Neural cell (in vitro differentiated cells): ENCODE results near the gene ONECUT3.

Source experiments
- EP300 ChIP-seq: fragments of 450-650 bp; conservative IDR thresholded peaks from 2 replicates; pipeline ENCODE4 v1.6.1; 2014; ENCODE audit warnings: antibody characterized with exemption, mild to moderate bottlenecking, moderate library complexity; ENCODE audit not compliant: poor library complexity, severe bottlenecking
- POLR2AphosphoS5 ChIP-seq: IDR thresholded peaks from 2 replicates; pipeline ENCODE4 v1.6.1; 2012
- TAF1 ChIP-seq: IDR thresholded peaks from 2 replicates; pipeline ENCODE4 v1.6.1; 2012; ENCODE audit warnings: low read depth
- TF ChIP-seq, protein P1 (sequence below): fragments of 450-650 bp; IDR thresholded peaks from 2 replicates; pipeline ENCODE4 v1.5.1; 2014; ENCODE audit warnings: antibody characterized with exemption, mild to moderate bottlenecking, moderate library complexity; ENCODE audit not compliant: poor library complexity, severe bottlenecking

DNA sequence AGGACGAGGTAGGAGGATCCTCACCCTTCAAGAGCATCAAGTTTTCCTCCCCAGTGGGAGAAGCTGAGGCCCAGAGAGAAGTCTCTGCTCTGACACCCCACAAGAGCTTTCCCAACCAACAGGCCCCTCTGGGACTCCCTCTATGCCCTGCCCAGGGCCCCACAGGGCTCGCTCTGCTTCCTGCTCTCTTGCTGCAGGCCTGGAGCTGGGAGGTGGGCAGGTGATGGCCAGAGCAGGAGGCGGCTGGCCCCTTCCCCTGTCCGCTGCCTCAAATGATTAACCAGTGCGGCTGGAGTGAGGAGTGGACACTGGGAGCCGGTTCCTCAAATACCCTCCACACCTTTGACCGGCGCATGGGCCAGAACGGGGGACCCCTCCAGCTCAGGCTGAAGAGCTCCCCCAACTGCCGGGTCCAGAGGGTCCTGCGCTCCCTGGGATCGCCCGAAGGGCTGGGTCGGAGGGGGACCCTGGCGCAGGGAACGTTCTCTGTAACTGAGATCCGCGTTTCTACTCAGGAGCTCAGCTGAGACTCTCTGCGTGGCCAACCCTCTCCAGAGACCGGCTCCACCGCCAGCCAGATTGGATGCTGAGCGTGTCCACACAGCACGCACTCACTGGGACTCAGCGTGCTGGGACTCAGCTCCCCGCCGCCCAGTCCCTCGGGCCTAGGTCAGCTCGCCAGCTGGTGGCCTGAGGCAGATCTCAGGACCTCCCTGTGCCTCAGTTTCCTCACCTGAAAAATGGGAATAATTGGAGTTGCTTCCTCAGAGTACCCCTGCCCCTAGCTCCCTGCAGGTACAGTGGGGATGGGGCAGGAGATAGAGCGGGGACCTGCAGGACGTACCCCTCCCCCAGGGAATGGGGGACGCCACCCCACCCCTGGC is 6.7 kb upstream of the ONECUT3 start:
- TF ChIP-seq, protein P1, sequence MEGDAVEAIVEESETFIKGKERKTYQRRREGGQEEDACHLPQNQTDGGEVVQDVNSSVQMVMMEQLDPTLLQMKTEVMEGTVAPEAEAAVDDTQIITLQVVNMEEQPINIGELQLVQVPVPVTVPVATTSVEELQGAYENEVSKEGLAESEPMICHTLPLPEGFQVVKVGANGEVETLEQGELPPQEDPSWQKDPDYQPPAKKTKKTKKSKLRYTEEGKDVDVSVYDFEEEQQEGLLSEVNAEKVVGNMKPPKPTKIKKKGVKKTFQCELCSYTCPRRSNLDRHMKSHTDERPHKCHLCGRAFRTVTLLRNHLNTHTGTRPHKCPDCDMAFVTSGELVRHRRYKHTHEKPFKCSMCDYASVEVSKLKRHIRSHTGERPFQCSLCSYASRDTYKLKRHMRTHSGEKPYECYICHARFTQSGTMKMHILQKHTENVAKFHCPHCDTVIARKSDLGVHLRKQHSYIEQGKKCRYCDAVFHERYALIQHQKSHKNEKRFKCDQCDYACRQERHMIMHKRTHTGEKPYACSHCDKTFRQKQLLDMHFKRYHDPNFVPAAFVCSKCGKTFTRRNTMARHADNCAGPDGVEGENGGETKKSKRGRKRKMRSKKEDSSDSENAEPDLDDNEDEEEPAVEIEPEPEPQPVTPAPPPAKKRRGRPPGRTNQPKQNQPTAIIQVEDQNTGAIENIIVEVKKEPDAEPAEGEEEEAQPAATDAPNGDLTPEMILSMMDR, result no peak
- no peak for TF ChIP-seq TAF1
- no peak for TF ChIP-seq EP300
- no peak for TF ChIP-seq POLR2AphosphoS5
